Stimulated activated CD4-positive, alpha-beta T cell treated with anti-CD3 and anti-CD28 coated beads, Interleukin-15, amount 100 ng/mL, for 1 hour (primary cell): ENCODE measurements around the gene ATP5PD.

Source experiments
- DNase-seq, 2 donors: peaks; one replicate each; pipeline ENCODE4 v3.0.0-alpha.2; 2020; ENCODE audit warnings: low read depth in 1 of 2, low spot score in 1 of 2

Gene ATP5PD

DNA sequence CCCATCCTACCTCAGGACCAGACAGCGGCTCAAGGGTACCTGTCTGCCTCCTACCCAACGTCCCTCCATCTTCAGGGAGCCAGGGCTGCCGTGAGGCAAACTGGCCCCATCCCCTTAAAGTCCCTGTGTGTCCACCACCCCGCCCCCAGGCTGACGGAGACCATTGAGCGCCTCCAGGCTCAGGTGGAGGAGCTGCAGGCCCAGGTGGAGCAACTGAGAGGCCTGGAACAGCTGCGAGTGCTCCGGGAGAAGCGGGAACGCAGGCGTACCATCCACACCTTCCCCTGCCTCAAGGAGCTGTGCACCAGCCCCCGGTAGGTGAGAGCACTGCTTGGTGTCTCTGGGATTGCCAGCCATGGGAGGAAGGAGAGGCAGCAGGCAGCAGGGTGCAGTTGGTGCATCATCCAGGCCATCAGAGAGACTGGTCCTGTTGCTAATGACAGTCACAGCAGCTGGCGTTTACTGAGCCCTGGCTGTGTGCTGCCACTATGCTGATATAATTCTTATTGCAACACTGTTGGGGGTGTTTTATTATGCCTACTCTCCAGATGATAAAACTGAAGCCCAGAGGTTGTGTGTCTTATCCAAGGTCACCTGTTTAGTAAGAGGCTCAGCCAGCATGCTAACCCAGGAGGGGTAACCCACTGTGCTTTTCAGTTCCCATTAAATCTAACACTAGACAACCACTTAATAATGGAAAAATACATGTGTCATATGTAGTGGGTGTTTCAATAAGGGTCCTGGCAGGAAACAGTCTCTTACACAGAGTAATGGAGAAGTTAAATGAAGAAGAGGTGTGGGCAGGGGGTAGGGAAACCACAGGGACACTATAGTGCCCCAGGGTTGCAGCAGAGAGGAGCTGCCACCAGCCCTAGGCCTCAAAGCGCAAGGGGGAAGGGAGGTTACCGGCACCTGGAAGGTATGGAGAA lies 44.6 kb downstream of the ATP5PD start:
- no peak for DNase-seq

DNA sequence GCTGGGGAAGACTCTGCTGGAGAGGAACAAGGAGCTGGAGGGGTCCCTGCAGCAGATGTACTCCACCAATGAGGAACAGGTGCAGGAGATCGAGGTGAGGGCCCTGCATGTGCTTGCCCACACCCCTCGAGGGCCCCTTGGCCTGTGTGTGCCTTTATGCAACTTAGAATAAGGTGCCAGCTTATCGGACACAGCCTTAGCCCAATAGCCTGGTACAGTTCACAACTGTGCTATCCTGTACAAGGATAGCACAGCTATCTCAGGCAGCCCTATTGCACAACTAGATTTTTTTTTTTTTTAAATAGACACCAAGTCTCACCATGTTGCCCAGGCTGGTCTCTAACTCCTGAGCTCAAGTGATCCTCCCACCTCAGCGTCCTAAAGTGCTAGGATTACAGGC lies 47.2 kb downstream of the ATP5PD start:
- DNase-seq = no peak

DNA sequence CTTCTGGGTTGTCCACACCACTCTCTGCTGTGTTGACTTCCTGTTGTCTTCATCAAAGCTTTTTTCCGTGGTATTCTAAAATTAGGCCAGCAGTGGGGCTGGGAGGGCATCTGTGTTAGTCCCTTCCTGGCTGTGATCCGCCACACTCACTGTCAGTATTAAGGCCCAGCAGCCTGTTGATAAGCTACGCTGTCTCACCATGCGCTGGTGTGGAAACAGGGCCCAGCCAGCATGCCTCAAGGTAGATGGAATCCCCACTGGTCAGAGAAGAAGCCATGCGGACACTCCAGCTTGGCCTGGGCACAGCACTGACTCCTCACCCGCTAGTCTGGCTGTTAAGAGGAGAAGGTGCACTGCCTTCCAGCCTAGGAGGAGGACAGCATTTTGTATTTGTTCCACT lies 48.0 kb downstream of the ATP5PD start:
- DNase-seq = no peak

DNA sequence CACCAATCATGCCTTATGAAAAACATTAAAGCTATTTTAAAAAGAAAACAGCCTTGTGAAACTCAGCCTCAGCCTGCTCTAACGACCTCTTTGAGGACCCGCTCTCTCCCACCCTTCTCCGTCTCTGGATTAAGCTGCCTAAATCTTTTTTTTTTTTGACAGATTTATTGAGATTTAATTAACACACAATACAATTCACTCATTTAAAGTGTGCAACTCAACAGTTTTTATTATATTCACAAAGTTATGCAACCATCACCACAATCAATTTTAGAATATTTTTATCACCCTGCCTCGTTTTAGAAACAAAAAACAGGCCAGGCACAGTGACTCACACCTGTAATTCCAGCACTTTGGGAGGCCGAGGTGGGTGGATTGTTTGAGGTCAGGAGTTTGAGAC lies 50.9 kb downstream of the ATP5PD start:
- no peak for DNase-seq

DNA sequence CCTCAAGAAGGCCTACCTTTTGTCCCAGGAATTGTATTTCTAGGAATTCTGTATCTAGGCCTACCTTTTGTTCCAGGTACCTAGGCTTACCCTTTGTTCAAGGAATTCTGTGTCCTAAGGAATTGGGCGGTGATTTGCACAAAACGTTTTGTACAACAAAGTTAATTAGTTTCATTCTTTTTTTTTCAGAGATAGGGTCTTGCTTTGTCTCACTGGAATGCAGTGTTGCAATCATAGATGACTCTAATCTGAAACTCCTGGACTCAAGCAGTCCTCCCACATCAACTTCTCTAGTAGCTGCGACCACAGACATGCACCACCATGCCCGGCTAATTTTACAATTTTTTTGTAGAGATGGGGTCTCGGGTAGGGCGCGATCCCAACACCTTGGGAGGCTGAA lies 52.3 kb downstream of the ATP5PD start:
- no peak for DNase-seq

DNA sequence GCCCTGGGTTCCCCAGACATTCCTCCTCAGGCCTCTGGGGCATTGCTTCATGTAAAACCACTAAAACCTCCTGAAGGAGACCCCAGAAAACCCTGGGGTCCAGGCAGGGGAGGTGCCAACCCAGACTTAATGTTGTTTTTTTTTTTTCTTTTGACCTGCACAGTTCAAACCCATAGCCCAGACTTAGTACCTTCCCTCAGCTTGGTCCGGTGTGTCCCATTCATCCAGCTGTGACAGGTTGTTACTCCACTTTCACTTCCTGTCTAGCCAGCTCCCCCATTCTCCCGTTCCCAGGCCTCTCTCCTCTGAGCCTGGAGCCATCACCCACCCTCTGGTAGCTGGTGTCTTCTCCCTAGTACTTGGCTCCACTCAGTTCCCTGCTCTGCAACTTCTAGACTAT lies 54.5 kb downstream of the ATP5PD start:
- DNase-seq = no peak

DNA sequence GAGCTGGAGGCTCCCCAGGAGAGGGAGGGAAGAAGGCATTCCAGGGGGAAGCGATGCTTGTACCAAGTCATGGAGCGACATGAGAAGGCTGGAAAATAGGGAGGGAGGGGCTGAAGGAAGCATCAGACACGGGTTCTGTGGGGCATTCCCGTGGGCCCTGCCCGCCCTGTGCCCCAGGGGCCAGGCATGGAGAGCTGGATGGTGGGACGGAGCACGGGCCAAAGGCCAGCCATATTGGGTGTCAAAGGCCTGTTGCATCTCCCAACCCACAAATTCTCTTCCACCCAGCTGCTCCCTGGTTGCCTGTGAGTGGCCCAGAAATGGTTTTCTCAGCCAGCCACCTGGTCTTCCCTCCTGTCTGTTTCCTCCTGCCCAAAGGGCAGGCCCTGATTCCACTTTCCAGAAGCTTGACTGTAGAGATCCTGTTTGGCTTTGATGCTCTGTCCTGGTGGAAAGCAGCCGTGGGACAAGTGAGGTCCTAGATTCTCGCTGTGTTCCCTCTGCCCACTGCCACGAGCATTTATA lies 56.1 kb downstream of the ATP5PD start:
- DNase-seq = no peak
